Trophoblast cell (in vitro differentiated cells and primary cell): ENCODE results near the gene C16orf95.

ENCODE experiments used
- DNase-seq, 2 donors: peaks; one replicate each; pipeline ENCODE4 v3.0.0-alpha.2; 2016
- H2AFZ ChIP-seq: 2 replicates; pipeline ENCODE4 v1.6.1; 2013; ENCODE audit warnings: low read length, moderate library complexity, mild to moderate bottlenecking; ENCODE audit not compliant: insufficient read depth, poor library complexity
- H2AK5ac ChIP-seq: 2 replicates; pipeline ENCODE4 v1.6.1; 2013; ENCODE audit warnings: mild to moderate bottlenecking, low read length
- H2BK120ac ChIP-seq: 2 replicates; pipeline ENCODE4 v1.6.1; 2013; ENCODE audit warnings: low read length, mild to moderate bottlenecking, moderate library complexity; ENCODE audit not compliant: insufficient read depth, poor library complexity
- H2BK12ac ChIP-seq: 2 replicates; pipeline ENCODE4 v1.6.1; 2013; ENCODE audit warnings: mild to moderate bottlenecking, low read length, moderate library complexity
- H2BK5ac ChIP-seq: 2 replicates; pipeline ENCODE4 v1.6.1; 2013; ENCODE audit warnings: low read length, low read depth, moderate library complexity, mild to moderate bottlenecking; ENCODE audit not compliant: poor library complexity
- H3K14ac ChIP-seq: 2 replicates; pipeline ENCODE4 v1.6.1; 2013; ENCODE audit warnings: mild to moderate bottlenecking, low read length
- H3K18ac ChIP-seq: 2 replicates; pipeline ENCODE4 v1.6.1; 2013; ENCODE audit warnings: mild to moderate bottlenecking, low read length
- H3K23ac ChIP-seq: 2 replicates; pipeline ENCODE4 v1.6.1; 2013; ENCODE audit warnings: low read length
- H3K27ac ChIP-seq: 2 replicates; pipeline ENCODE4 v1.5.1; 2013; ENCODE audit warnings: low read depth, mild to moderate bottlenecking, inconsistent platforms, low read length, moderate library complexity
- H3K27me3 ChIP-seq: 2 replicates; pipeline ENCODE4 v1.6.1; 2013; ENCODE audit warnings: inconsistent platforms, mild to moderate bottlenecking, low read length, moderate library complexity; ENCODE audit not compliant: insufficient read depth
- H3K36me3 ChIP-seq, 2 experiments: 1 replicate in 1 of 2; 2 replicates in 1 of 2; pipeline ENCODE4 v1.6.1; 2013; ENCODE audit warnings: low read length in 2 of 2, mild to moderate bottlenecking in 2 of 2, moderate library complexity in 1 of 2; ENCODE audit not compliant: insufficient read depth in 2 of 2, control insufficient read depth in 1 of 2
- H3K4ac ChIP-seq: 2 replicates; pipeline ENCODE4 v1.6.1; 2013; ENCODE audit warnings: low read depth, mild to moderate bottlenecking, low read length, moderate library complexity
- H3K4me1 ChIP-seq, 2 experiments: 1 replicate in 1 of 2; 2 replicates in 1 of 2; pipeline ENCODE4 v1.6.1; 2013; ENCODE audit warnings: low read length in 2 of 2, mild to moderate bottlenecking in 2 of 2, moderate library complexity in 1 of 2; ENCODE audit not compliant: insufficient read depth in 2 of 2, control insufficient read depth in 1 of 2
- H3K4me2 ChIP-seq: 2 replicates; pipeline ENCODE4 v1.6.1; 2013; ENCODE audit warnings: inconsistent platforms, mild to moderate bottlenecking, low read length, moderate library complexity
- H3K4me3 ChIP-seq: 2 replicates; pipeline ENCODE4 v1.5.1; 2013; ENCODE audit warnings: mild to moderate bottlenecking, low read depth, low read length, inconsistent platforms
- H3K79me1 ChIP-seq: one replicate; pipeline ENCODE4 v1.6.1; 2013; ENCODE audit warnings: low read length
- H3K79me2 ChIP-seq: 2 replicates; pipeline ENCODE4 v1.6.1; 2013; ENCODE audit warnings: low read length, mild to moderate bottlenecking; ENCODE audit not compliant: control insufficient read depth, insufficient read depth, poor library complexity
- H3K9ac ChIP-seq: 2 replicates; pipeline ENCODE4 v1.6.1; 2013; ENCODE audit warnings: mild to moderate bottlenecking, low read length
- H3K9me3 ChIP-seq: 2 replicates; pipeline ENCODE4 v1.6.1; 2013; ENCODE audit warnings: low read depth, mild to moderate bottlenecking, control low read depth, inconsistent platforms, low read length; ENCODE audit not compliant: insufficient read depth
- H4K12ac ChIP-seq: 2 replicates; pipeline ENCODE4 v1.6.1; 2013; ENCODE audit warnings: low read depth, mild to moderate bottlenecking, low read length, moderate library complexity
- H4K8ac ChIP-seq: 2 replicates; pipeline ENCODE4 v1.6.1; 2013; ENCODE audit warnings: low read depth, mild to moderate bottlenecking, low read length, moderate library complexity
- H4K91ac ChIP-seq: one replicate; pipeline ENCODE4 v1.6.1; 2013; ENCODE audit warnings: low read depth, mild to moderate bottlenecking, low read length, moderate library complexity
- WGBS: extraction: QIAGEN DNeasy Blood & Tissue Kit; methylation state at CpG from one replicate; pipeline ENCODE4 v1.1.7; 2013; ENCODE audit warnings: missing lambda C conversion rate; ENCODE audit not compliant: insufficient read length, insufficient coverage; ENCODE audit errors: extremely low coverage; 5-methylcytosine and 5-hydroxymethylcytosine counted together

C16orf95 gene

GRCh38 chr16:87297407-87297806 lies 19.8 kb downstream of the C16orf95 start:
- no peak overlapping the region for H2AFZ ChIP-seq
- H3K79me2 ChIP-seq = no peaks in the 10 kb centered on the region
- no peak overlapping the region for H2BK12ac ChIP-seq
- H3K4me3 ChIP-seq = no peak overlapping the region
- H3K27ac ChIP-seq = no peak overlapping the region
- no peak overlapping the region for H3K23ac ChIP-seq
- H3K4me2 ChIP-seq = no peak overlapping the region
- no peak overlapping the region for H3K18ac ChIP-seq
- H4K8ac ChIP-seq = no peak overlapping the region
- no peak for DNase-seq
- H4K12ac ChIP-seq = no peak overlapping the region
- H3K9ac ChIP-seq = no peak overlapping the region
- H3K14ac ChIP-seq = no peak overlapping the region
- H3K36me3 ChIP-seq = no peaks in the 10 kb centered on the region
- H3K27me3 ChIP-seq = no peaks in the 10 kb centered on the region
- no peak overlapping the region for H4K91ac ChIP-seq
- H2BK120ac ChIP-seq = no peak overlapping the region
- H3K9me3 ChIP-seq = peaks cover 2% of the 10 kb centered on the region
- no peak overlapping the region for H2AK5ac ChIP-seq
- no CpG with 5 or more reads among the region's 5 CpGs for WGBS
- H2BK5ac ChIP-seq = no peak overlapping the region
- no peak overlapping the region for H3K4ac ChIP-seq
- H3K4me1 ChIP-seq = no peaks in the 10 kb centered on the region
- no peaks in the 10 kb centered on the region for H3K79me1 ChIP-seq

- no peak overlapping the region for H4K12ac ChIP-seq
- WGBS = no CpG with 5 or more reads among the region's 20 CpGs
- no peaks in the 10 kb centered on the region for H3K79me2 ChIP-seq
- H2BK12ac ChIP-seq = no peak overlapping the region
- H3K27me3 ChIP-seq = no peaks in the 10 kb centered on the region
- no peak overlapping the region for H2AFZ ChIP-seq
- no peak overlapping the region for H3K4me3 ChIP-seq
- no peaks in the 10 kb centered on the region for H3K79me1 ChIP-seq
- no peak overlapping the region for H4K8ac ChIP-seq
- no peak overlapping the region for H2AK5ac ChIP-seq
- H3K27ac ChIP-seq = no peak overlapping the region
- DNase-seq = no peak
- H3K4me1 ChIP-seq = no peaks in the 10 kb centered on the region
- no peak overlapping the region for H4K91ac ChIP-seq
- no peak overlapping the region for H2BK5ac ChIP-seq
- H3K36me3 ChIP-seq = no peaks in the 10 kb centered on the region
- peaks cover 5% of the 10 kb centered on the region for H3K9me3 ChIP-seq
- no peak overlapping the region for H3K23ac ChIP-seq
- H3K14ac ChIP-seq = no peak overlapping the region
- H3K18ac ChIP-seq = no peak overlapping the region
- no peak overlapping the region for H2BK120ac ChIP-seq
- no peak overlapping the region for H3K4me2 ChIP-seq
- no peak overlapping the region for H3K4ac ChIP-seq
- H3K9ac ChIP-seq = no peak overlapping the region
These were observed 21.3 kb downstream of the C16orf95 start for GRCh38 chr16:87295661-87296531.

GRCh38 chr16:87295259-87295658 lies 21.9 kb downstream of the C16orf95 start:
- Histone ChIP-seq H3K79me2 (no peaks in the 10 kb centered on the region), H3K4ac (no peak overlapping the region), H3K4me1 (no peaks in the 10 kb centered on the region)

GRCh38 chr16:87293990-87294389 lies 23.2 kb downstream of the C16orf95 start:
- Histone ChIP-seq H4K12ac (no peak overlapping the region), H3K9me3 (peaks cover 8% of the 10 kb centered on the region), H2BK5ac (no peak overlapping the region), H3K4ac (no peak overlapping the region), H3K14ac (no peak overlapping the region), H3K79me2 (no peaks in the 10 kb centered on the region), H3K23ac (no peak overlapping the region), H4K91ac (no peak overlapping the region), H3K36me3 (no peaks in the 10 kb centered on the region), H2AK5ac (no peak overlapping the region), H4K8ac (no peak overlapping the region), H3K27ac (no peak overlapping the region), H3K4me1 (no peaks in the 10 kb centered on the region), H2AFZ (no peak overlapping the region), H3K18ac (no peak overlapping the region), H3K79me1 (no peaks in the 10 kb centered on the region), H2BK12ac (no peak overlapping the region), H2BK120ac (no peak overlapping the region), H3K27me3 (no peaks in the 10 kb centered on the region), H3K9ac (no peak overlapping the region), H3K4me3 (no peak overlapping the region), H3K4me2 (no peak overlapping the region)
- no peak for DNase-seq
- 100% methylated on average over 2 of the region's 3 CpGs for WGBS

More at GRCh38 chr16:87295259-87295658, 21.9 kb downstream of the C16orf95 start:
- H3K79me1 ChIP-seq = no peaks in the 10 kb centered on the region
- no peak for DNase-seq
- H2AK5ac ChIP-seq = no peak overlapping the region
- H3K9me3 ChIP-seq = peaks cover 5% of the 10 kb centered on the region
- no peak overlapping the region for H3K23ac ChIP-seq
- H3K4me3 ChIP-seq = no peak overlapping the region
- H4K12ac ChIP-seq = no peak overlapping the region
- H4K91ac ChIP-seq = no peak overlapping the region
- H3K4me2 ChIP-seq = no peak overlapping the region
- no peak overlapping the region for H3K27ac ChIP-seq
- H3K9ac ChIP-seq = no peak overlapping the region
- no CpG with 5 or more reads among the region's 4 CpGs for WGBS
- H3K27me3 ChIP-seq = no peaks in the 10 kb centered on the region
- H3K36me3 ChIP-seq = no peaks in the 10 kb centered on the region
- no peak overlapping the region for H3K14ac ChIP-seq
- H4K8ac ChIP-seq = no peak overlapping the region
- H2AFZ ChIP-seq = no peak overlapping the region
- no peak overlapping the region for H2BK5ac ChIP-seq
- no peak overlapping the region for H2BK12ac ChIP-seq
- H3K18ac ChIP-seq = no peak overlapping the region
- H2BK120ac ChIP-seq = no peak overlapping the region
